GM20000 (cell line): Measurements from ENCODE around the gene FMNL2.
A peak's percentile ranks its signal among the peaks of the same experiment; 100 is the strongest.

Experiments used
- DNase-seq: peaks from one replicate; pipeline ENCODE4 v3.0.0; 2012; ENCODE audit warnings: low spot score
- TF ChIP-seq, protein P1 (sequence below): IDR thresholded peaks from 2 replicates; pipeline ENCODE4 v1.5.1; 2012; ENCODE audit warnings: mild to moderate bottlenecking, control low read depth; ENCODE audit errors: extremely low read depth, missing control alignments

FMNL2 gene

DNA sequence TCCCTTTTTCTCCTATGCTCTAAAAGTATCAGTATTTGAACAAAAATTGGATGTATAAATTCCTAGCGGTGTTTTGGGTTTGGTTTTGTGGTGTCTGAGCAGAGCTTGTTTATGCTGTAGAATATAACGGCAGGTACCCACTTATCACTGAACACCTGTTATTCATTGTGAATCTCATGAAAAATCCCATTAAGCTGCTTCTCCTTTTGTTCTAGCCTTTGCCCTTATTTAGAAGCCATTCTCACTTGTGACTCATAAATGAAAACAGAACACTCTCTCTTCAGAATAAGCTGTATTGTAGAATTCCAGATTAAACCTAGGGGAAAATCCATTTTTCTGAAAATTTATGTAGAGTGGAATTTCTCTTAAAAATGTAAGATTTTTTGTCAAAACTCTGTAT lies 278.3 kb downstream of the FMNL2 start:
- TF ChIP-seq, protein P1, sequence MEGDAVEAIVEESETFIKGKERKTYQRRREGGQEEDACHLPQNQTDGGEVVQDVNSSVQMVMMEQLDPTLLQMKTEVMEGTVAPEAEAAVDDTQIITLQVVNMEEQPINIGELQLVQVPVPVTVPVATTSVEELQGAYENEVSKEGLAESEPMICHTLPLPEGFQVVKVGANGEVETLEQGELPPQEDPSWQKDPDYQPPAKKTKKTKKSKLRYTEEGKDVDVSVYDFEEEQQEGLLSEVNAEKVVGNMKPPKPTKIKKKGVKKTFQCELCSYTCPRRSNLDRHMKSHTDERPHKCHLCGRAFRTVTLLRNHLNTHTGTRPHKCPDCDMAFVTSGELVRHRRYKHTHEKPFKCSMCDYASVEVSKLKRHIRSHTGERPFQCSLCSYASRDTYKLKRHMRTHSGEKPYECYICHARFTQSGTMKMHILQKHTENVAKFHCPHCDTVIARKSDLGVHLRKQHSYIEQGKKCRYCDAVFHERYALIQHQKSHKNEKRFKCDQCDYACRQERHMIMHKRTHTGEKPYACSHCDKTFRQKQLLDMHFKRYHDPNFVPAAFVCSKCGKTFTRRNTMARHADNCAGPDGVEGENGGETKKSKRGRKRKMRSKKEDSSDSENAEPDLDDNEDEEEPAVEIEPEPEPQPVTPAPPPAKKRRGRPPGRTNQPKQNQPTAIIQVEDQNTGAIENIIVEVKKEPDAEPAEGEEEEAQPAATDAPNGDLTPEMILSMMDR = no peak
- peak; percentile 26 for DNase-seq

DNA sequence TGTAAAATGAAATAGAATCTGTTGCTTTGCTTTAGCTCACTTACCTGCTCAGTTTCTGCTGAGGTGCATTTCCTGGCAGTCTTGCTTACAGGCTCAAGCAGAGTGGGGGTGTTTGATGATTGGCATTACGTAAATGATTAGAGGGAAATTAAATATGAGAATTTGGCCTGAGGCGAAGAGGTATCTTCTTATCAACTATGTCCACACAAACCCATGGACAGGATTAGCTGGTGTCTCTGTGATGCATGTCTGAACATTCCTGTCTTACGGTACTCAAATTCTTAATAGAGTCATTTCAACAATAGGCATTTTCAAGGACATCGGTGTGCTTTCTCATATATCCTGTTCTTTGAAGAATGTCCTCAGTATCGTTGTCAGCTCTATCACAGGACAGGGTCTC lies 280.2 kb downstream of the FMNL2 start:
- DNase-seq = no peak
- TF ChIP-seq, protein P1 = no peak

DNA sequence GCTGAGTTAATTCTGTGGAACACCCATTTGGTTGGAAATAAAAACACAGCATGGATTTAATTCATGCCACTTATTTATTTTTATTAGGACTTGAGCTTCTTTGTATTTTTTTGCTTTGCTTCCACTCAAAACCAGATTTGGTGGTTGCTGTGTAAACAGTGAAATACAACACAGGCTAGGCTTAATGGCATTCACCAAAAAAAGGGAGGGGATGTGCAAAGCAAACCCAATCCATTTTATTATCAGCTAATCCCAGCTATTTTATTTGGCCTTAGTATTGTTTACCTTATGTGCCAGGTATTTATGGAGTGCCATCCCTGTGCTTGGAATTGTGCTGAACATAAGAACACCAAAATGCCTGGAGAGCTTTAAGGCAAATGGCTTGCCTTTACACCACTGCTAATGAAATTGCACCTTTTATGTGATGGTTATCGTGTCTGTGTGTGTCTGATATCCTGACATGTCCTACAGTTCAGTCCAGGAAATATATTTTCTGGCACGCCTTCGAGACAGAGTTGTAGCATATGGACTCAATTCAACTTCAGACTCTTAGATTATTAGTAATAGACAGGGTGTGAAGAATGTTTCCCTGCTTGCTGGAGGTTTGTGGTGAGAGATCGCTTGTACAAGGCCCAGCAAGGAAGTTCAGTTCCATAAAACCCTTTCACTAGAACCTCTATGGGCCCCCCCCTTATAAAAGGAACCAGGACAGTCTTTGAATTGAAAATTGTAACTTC lies 282.6 kb downstream of the FMNL2 start:
- no peak for DNase-seq
- TF ChIP-seq, protein P1 = no peak

DNA sequence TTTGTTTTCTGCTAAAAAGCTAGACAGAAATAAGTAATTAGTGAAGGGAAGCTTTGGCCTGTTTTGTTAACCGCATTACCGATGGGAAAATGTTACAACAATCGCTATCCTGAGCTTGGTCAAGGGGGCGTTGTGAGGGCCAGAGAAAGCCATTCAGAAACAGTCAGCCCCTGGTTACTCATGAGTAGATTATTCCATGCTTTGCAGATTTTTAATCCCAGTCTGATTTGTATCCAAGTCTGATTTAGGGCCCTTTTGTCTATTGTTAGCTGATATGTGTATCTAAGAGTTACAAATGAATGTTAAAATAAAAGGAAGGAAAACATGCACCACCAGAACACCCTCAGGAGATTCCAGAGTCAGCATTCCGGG lies 283.2 kb downstream of the FMNL2 start:
- TF ChIP-seq, protein P1 = no peak
- no peak for DNase-seq

DNA sequence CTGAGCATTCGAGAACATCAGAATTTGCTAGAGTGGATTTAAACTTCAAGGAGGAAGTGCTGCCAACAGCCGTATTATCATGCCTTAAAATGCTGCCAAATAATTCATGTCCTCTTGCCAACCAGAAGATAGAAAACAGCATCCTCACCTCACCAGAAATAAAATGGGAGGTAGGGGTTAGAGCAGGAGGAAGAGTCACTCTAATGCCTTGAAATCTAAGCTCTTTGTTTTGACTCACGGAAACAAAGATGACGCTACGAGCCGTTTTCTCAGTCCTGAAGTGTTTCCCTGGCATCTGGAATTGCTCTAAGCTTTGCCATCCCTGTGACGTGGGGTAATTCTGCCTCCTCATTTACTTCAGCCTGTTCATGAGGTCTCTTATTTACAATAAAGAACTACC lies 285.2 kb downstream of the FMNL2 start:
- TF ChIP-seq, protein P1 = no peak
- DNase-seq = no peak

DNA sequence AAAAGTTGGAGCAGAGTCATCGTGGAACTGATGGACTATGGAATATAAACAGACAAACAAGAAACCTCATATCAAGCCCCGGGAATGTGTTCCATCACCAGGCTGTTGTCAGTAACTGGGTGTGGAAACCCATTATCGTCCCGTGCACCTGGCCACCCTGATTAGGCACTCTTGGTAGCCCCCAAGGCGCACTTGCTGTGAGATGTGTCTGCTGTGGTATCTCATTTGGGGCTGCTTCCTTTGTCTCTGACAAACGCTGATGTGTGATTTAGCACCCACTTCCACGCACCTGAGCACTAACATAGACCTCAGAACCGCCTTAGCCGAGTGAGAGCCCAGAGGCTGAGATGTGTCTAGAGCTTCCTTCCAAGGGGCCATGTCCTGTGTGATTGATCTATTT lies 286.0 kb downstream of the FMNL2 start:
- TF ChIP-seq, protein P1 = no peak
- no peak for DNase-seq

DNA sequence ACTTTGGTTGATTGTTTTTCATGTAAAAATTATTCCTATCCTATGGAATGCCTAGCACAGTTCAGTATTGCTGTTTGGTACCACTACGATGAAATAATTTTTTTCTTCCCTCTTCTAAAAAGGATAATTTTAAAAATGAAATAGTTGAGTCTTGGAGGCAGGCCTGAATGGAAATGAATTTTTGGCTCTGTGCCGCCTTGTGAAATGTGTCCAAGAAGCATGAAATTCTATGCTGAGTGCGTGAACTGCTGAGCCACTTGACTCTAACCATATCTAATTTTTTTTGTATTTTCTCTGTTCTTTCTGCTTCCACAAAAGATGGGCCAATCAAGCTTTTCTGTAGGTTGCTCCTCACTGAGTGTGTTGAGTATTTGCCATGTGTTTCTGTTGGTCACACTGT lies 287.2 kb downstream of the FMNL2 start:
- DNase-seq = no peak
- TF ChIP-seq, protein P1 = no peak
